Smooth muscle cell of the brain vasculature (primary cell): Measurements from ENCODE around the gene HDAC4.

Experiments used
- DNase-seq: peaks from one replicate; pipeline ENCODE4 v3.0.0-alpha.2; 2012; ENCODE audit warnings: low read depth, low spot score

HDAC4 gene

GRCh38 chr2:239173301-239173700 lies 227.5 kb downstream of the HDAC4 start:
- DNase-seq: no peak

DNA sequence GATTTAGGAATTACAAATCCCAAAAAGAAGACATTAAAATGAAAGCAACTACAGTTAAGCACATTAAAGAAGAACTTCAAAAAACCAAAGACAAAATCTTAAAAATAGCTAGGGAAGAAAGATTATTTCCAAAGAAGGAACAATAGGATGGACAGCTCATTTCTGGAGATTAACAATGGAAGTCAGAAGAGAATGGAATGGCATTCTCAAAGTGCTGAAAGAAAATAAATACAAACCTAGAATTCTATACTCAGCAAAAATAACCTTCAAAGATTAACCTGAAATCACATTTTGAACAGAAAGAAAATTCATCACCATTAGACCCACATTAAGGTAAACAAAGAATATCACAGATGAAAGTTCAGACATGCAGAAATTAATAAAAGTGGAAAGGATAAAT lies 229.2 kb downstream of the HDAC4 start:
- no peak for DNase-seq

- no peak for DNase-seq
Observed at GRCh38 chr2:239169311-239170048, 231.3 kb downstream of the HDAC4 start.

DNA sequence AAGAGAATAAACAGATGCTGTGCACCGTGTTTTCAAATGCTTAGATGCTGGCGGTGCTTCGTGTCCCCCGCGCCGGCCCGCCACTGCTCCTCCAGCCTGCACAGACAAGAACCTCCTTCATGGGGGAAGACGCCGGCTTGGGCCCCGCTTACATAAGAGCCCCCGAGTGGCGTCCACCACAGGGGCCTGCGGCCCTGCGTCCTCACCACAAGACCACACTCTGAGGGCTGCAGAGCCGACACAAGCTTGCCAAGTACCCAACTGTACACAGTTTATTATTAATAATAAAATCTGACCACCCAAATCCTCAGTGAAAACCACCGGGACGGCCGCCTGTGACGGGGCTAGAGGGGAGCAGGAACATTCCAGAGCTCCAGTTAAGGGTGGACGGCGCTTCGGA lies 232.2 kb downstream of the HDAC4 start:
- no peak for DNase-seq

- no peak for DNase-seq
Observed at GRCh38 chr2:239167766-239168444, 232.9 kb downstream of the HDAC4 start.

DNA sequence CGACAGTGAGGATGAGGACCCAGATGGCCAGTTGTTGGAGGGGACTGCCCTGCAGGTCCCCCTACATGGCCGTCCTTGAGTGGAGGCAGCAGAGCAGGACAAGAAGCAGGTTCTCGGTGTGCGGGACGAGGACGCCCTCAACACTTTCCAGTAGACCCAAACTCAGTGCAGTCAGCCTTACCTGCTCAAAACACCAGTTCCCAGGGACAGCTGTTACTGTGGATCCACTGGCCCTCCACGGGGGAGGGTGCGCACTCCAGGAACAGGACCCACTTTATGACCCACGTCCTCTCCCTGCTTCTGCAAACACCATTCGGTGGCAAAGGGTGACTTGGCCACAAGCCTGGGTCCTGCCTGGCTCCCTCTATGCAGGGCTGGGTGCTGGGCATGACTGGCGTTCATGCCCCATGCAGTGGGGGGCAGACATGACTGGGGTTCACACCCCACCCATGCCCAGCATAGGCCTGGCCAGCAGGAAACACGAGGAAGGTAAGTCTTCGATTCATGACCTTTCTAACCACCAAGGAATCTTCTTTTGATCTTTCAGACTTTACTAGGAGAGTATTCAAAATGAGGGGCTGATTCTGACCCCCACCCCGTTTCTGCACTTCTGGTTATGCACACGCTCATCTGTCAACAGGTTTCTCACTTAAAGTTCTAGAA lies 233.7 kb downstream of the HDAC4 start:
- no peak for DNase-seq

DNA sequence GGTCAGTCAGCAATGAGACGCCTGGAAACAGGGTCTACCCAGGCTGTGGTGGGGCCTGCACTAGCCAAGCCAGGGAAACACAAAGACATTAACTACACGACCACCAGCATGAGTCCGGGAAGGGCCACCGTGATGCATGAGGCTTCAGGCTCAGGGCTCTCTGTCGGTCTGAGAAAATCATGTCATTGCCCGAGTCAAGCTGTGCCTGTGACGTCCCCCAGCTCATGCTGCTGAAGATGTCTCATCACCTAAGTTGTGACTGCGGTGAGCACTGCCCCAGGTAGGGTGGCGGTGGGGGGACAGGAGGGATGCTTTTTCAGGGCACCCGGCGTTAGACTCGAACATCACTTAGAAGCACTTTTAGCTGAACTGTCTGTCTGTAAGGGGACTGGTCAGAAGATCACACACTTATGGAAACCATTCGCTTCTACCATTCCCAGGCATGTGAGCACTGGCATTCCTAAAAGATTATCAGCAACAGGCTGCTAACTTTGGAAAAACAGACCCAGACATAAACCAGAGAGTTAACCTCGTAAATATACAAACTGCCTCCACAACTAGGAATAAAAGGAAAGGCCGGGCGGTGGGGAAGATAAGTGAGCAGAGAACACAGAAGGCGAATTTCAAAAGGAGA lies 234.5 kb downstream of the HDAC4 start:
- DNase-seq: no peak

DNA sequence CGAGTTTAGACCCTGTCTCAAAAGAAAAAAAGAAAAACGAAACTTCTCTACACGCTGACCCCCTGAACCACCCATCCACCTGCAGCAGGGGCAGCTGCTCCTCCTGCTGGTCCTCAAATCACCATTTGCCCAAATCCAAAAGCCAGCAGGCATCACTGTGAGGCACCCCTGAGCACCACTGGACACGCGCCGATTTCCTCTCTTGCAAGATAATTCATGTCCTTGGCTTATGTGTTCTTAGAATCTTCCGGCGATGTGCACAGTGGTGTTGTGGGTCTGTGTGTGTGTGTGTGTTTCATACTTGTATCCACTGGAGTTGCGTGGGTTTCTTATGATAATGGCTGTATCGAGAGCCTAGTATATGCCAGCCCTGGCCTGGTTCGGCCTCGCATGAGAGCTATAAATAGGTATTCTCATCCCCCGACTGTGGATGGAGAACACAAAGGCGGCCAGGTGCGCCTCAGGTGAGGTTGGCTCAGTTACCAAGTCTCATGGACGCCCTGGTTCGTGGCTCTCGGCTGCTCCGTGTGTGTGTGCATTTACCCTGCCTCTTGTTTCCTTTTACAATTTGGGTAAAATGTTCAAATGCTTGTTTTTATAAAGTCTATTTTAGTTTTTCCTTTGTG lies 235.5 kb downstream of the HDAC4 start:
- DNase-seq: no peak

DNA sequence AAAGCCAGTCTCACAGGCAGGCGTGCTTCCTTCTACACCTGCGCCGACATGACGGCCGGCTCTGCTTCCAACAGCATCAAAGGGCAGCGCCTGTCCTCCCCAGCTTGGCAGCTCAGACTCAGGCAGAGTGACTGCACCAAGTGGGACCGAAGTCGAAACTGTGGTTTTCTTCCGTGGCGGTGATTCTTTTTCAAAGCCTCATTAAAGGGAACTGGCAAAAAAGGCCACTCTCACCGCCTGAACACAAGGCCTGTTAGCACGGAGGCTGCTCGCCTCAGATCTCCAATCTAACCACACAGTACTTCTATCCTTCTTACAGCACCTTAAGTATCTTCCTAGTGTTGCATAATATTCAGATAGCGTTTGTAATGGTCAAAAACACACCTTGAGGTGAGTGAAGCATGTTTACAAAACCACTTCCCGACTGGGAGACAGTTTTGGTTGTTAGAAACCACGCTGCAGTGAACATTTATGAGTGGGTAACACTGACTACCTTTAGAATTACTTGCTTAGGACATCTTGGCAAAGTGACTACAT lies 236.4 kb downstream of the HDAC4 start:
- DNase-seq: no peak

DNA sequence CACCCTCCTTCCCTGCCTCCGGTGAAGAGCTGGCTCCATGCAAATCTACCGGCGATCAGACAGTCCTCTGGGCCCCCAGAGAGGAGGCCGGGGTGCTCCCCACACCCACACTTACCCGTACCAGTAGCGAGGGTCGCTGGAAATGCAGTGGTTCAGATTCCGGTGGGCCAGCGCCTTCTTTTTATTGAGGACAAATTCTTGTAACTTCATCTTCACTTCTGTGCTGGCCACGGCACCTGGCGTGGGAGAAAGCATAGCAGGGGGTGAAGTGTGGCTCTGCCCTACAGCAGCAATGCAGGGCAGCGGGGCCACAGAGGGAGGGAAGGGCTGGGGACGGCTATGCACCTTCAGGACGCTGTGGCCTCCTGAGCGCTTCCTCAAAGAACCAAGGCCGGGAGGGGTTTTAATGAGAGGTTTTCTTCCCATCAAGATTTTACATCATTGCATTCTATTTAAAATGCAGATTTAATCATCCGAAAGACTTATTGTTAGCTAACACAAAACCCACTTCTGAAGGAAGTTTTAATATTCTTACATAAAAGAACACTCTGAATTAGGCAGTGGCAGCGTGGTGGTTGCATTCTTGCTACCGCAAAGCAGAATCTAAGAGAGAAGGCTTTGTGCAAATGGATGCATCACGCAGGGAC lies 237.0 kb downstream of the HDAC4 start:
- no peak for DNase-seq

- no peak for DNase-seq
Observed at GRCh38 chr2:239162976-239163687, 237.7 kb downstream of the HDAC4 start.

- no peak for DNase-seq
Observed at GRCh38 chr2:239162141-239162821, 238.5 kb downstream of the HDAC4 start.

- DNase-seq: no peak
Observed at GRCh38 chr2:239161711-239162140, 239.1 kb downstream of the HDAC4 start.

DNA sequence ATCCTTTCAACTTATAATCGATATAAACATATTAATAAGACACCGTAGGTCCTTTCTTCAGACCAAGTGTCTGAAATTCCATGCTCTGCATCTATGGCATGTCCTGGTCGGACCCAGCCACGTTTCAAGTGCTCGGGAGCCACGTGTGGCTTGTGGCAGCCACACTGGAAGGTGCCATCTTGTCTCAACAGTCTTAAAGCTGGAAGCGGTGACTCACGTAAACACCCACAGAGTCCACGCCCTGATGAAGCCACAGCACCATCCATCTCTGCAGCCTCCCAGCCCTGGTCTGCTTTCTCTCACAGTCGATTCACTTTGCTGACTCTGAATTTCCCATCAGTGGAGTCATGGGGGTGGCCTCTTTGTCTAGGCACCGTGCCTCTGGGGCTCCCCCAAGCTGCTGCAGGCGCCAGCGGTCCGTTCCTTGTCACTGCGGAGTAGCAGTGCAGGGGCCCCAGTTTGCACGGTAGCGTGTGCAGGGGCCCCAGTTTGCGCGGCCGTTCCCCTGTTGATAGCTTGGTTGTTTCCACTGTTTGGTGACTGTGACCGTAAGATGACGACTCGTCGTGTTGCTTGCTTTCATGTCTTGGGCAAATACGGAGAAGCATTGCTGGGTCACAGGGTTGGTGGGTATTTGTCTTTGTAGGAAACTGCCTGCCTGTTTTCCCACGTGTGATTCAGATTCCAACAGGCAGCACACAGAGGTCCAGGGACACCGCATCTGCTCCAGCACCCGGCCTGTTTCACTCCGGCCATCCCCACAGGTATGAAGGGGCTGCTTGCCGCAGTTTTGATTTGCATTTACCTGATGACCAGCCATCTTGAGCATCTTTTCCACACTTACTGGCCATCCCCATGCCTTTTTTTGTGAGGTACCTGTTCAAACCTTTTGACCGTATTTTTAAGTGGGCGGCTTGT lies 240.3 kb downstream of the HDAC4 start:
- no peak for DNase-seq

- no peak for DNase-seq
Observed at GRCh38 chr2:239159476-239159911, 241.3 kb downstream of the HDAC4 start.

GRCh38 chr2:239158641-239159475 lies 242.0 kb downstream of the HDAC4 start:
- DNase-seq: no peak

- no peak for DNase-seq
Observed at GRCh38 chr2:239157771-239158170, 243.0 kb downstream of the HDAC4 start.

DNA sequence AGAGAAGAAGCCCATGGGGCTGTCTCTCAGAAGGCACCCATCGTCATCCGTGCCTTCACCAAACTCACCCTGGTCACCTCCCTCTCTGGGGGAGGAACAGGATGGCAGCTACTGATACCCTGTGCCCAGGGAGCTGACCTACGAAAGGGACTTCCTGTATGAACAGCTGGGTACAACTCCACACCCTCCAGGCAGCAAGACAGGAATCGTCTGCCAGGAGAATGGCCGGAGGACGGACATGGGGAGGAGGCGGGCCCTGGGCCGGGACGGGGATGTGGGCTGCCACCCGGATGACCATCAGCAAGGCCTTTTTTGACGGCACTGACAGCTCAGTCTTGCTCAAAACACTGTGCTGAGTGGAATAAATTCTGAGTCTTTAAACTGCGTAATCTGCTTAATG lies 243.6 kb downstream of the HDAC4 start:
- DNase-seq: no peak
